Neuron (in vitro differentiated cells): ENCODE results near the gene GLUL.
A peak's percentile ranks its signal among the peaks of the same experiment; 100 is the strongest.
"Not testable (repeated sequence)": the region's sequence is repeated elsewhere in the genome, so short reads cannot be mapped to it uniquely, and the experiment has no call there.

ENCODE experiments used
- H2AFZ ChIP-seq: one replicate; pipeline ENCODE4 v1.6.1; 2013; ENCODE audit warnings: low read depth, mild to moderate bottlenecking, inconsistent platforms, low read length, moderate library complexity
- H3K27me3 ChIP-seq: one replicate; pipeline ENCODE4 v1.6.1; 2013; ENCODE audit warnings: low read length; ENCODE audit not compliant: insufficient read depth
- H3K36me3 ChIP-seq: one replicate; pipeline ENCODE4 v1.6.1; 2013; ENCODE audit warnings: low read length; ENCODE audit not compliant: insufficient read depth
- H3K4me1 ChIP-seq: one replicate; pipeline ENCODE4 v1.6.1; 2013; ENCODE audit warnings: low read length; ENCODE audit not compliant: insufficient read depth
- H3K4me3 ChIP-seq: 2 replicates; pipeline ENCODE4 v1.5.1; 2013; ENCODE audit warnings: mild to moderate bottlenecking, low read length, moderate library complexity
- H3K9me3 ChIP-seq: one replicate; pipeline ENCODE4 v1.6.1; 2013; ENCODE audit warnings: low read length

The GLUL gene

GRCh38 chr1:182388392-182389134 is 3.0 kb downstream of the GLUL start:
- Histone ChIP-seq H3K36me3 (peaks cover 54% of the 10 kb centered on the region), H3K9me3 (no peaks in the 10 kb centered on the region), H3K4me1 (peaks cover 14% of the 10 kb centered on the region), H2AFZ (no peak overlapping the region), H3K27me3 (no peaks in the 10 kb centered on the region), H3K4me3 (peak overlapping the region; percentile 86)

GRCh38 chr1:182387566-182387965 is 4.0 kb downstream of the GLUL start:
- H3K4me1 ChIP-seq = peaks cover 14% of the 10 kb centered on the region
- H3K36me3 ChIP-seq = peaks cover 64% of the 10 kb centered on the region
- no peaks in the 10 kb centered on the region for H3K27me3 ChIP-seq
- H3K4me3 ChIP-seq = no peak overlapping the region
- H2AFZ ChIP-seq = no peak overlapping the region
- H3K9me3 ChIP-seq = no peaks in the 10 kb centered on the region

GRCh38 chr1:182386980-182387379 is 4.6 kb downstream of the GLUL start:
- Histone ChIP-seq H2AFZ (no peak overlapping the region), H3K27me3 (no peaks in the 10 kb centered on the region), H3K9me3 (no peaks in the 10 kb centered on the region), H3K4me1 (peaks cover 14% of the 10 kb centered on the region), H3K36me3 (peaks cover 70% of the 10 kb centered on the region), H3K4me3 (no peak overlapping the region)

- Histone ChIP-seq H3K27me3 (no peaks in the 10 kb centered on the region), H2AFZ (no peak overlapping the region), H3K9me3 (no peaks in the 10 kb centered on the region), H3K4me3 (no peak overlapping the region), H3K36me3 (peaks cover 76% of the 10 kb centered on the region), H3K4me1 (peaks cover 14% of the 10 kb centered on the region)
Measured at GRCh38 chr1:182385885-182386853, 5.4 kb downstream of the GLUL start.

GRCh38 chr1:182384387-182384960 is 7.1 kb downstream of the GLUL start:
- Histone ChIP-seq H2AFZ (no peak overlapping the region), H3K4me3 (no peak overlapping the region), H3K27me3 (no peaks in the 10 kb centered on the region), H3K9me3 (no peaks in the 10 kb centered on the region), H3K4me1 (peaks cover 14% of the 10 kb centered on the region), H3K36me3 (peaks cover 73% of the 10 kb centered on the region)

GRCh38 chr1:182383934-182384333 is 7.7 kb downstream of the GLUL start:
- H3K4me1 ChIP-seq = peaks cover 10% of the 10 kb centered on the region
- H3K4me3 ChIP-seq = no peak overlapping the region
- H3K36me3 ChIP-seq = peaks cover 73% of the 10 kb centered on the region
- H3K27me3 ChIP-seq = no peaks in the 10 kb centered on the region
- no peak overlapping the region for H2AFZ ChIP-seq
- H3K9me3 ChIP-seq = no peaks in the 10 kb centered on the region

- no peaks in the 10 kb centered on the region for H3K27me3 ChIP-seq
- H3K4me3 ChIP-seq = no peak overlapping the region
- peaks cover 68% of the 10 kb centered on the region for H3K36me3 ChIP-seq
- no peaks in the 10 kb centered on the region for H3K9me3 ChIP-seq
- no peak overlapping the region for H2AFZ ChIP-seq
- H3K4me1 ChIP-seq = peaks cover 2% of the 10 kb centered on the region
Measured at GRCh38 chr1:182383037-182383661, 8.4 kb downstream of the GLUL start.

- H3K4me1 ChIP-seq = no peaks in the 10 kb centered on the region
- no peak overlapping the region for H3K4me3 ChIP-seq
- H3K36me3 ChIP-seq = peaks cover 58% of the 10 kb centered on the region
- no peak overlapping the region for H2AFZ ChIP-seq
- no peaks in the 10 kb centered on the region for H3K9me3 ChIP-seq
- no peaks in the 10 kb centered on the region for H3K27me3 ChIP-seq
Measured at GRCh38 chr1:182381962-182382819, 9.4 kb downstream of the GLUL start.

- H3K4me3 ChIP-seq = no peak overlapping the region
- H3K27me3 ChIP-seq = no peaks in the 10 kb centered on the region
- H2AFZ ChIP-seq = no peak overlapping the region
Measured at GRCh38 chr1:182380199-182380598, 11.4 kb downstream of the GLUL start.

GRCh38 chr1:182379781-182380180 is 11.8 kb downstream of the GLUL start:
- H3K36me3 ChIP-seq = peaks cover 34% of the 10 kb centered on the region
- not testable (repeated sequence) for H2AFZ ChIP-seq, H3K9me3 ChIP-seq, H3K4me1 ChIP-seq, H3K27me3 ChIP-seq, H3K4me3 ChIP-seq

More at GRCh38 chr1:182380199-182380598, 11.4 kb downstream of the GLUL start:
- Histone ChIP-seq H3K9me3 (no peaks in the 10 kb centered on the region), H3K4me1 (no peaks in the 10 kb centered on the region), H3K36me3 (peaks cover 38% of the 10 kb centered on the region)

GRCh38 chr1:182376936-182377574 is 14.5 kb downstream of the GLUL start:
- H3K9me3 ChIP-seq = no peaks in the 10 kb centered on the region
- no peaks in the 10 kb centered on the region for H3K4me1 ChIP-seq
- H3K36me3 ChIP-seq = peaks cover 7% of the 10 kb centered on the region
- H2AFZ ChIP-seq = no peak overlapping the region
- no peak overlapping the region for H3K4me3 ChIP-seq
- no peaks in the 10 kb centered on the region for H3K27me3 ChIP-seq
